CD4-positive, alpha-beta memory T cell (primary cell): ENCODE results near the gene RPS6KA1. TPM values are rescaled to one million over a fixed set of nuclear protein-coding genes. Genes with fewer than 3 reads are reported as not detected.
"Not testable (repeated sequence)": the region's sequence is repeated elsewhere in the genome, so short reads cannot be mapped to it uniquely, and the experiment has no call there.

Source experiments
- CTCF ChIA-PET: fragments of 350-600 bp; sonication (Branson Sonifier 250); formaldehyde crosslinking; loops from one replicate; lab custom pipeline; 2021; ENCODE audit warnings: inconsistent platforms; ENCODE audit not compliant: partially characterized antibody; lab: Charles Lee
- POLR2A ChIA-PET: fragments of 350-600 bp; sonication (Branson Sonifier 250); formaldehyde crosslinking; loops from one replicate; lab custom pipeline; 2021; ENCODE audit not compliant: partially characterized antibody; lab: Charles Lee
- DNase-seq, 5 donors: peaks; one replicate each; pipeline versions ENCODE4 v3.0.0 to v3.0.0-alpha.2; 2020 to 2022; ENCODE audit warnings: mixed read lengths in 1 of 5
- H3K27ac ChIP-seq: one replicate; pipeline ENCODE4 v1.7.0; 2013; ENCODE audit warnings: low read depth, low read length
- H3K27me3 ChIP-seq: 2 replicates; pipeline ENCODE4 v1.7.0; 2013; ENCODE audit warnings: mild to moderate bottlenecking, low read length, moderate library complexity; ENCODE audit not compliant: insufficient read depth
- H3K36me3 ChIP-seq: 2 replicates; pipeline ENCODE4 v1.7.0; 2013; ENCODE audit warnings: mild to moderate bottlenecking, low read length, moderate library complexity; ENCODE audit not compliant: insufficient read depth
- H3K4me1 ChIP-seq: 2 replicates; pipeline ENCODE4 v1.7.0; 2013; ENCODE audit warnings: mild to moderate bottlenecking, low read length, moderate library complexity; ENCODE audit not compliant: insufficient read depth
- H3K4me3 ChIP-seq, 2 donors: one replicate each; pipeline ENCODE4 v1.7.0; 2013; ENCODE audit warnings: low read length in 2 of 2, mild to moderate bottlenecking in 1 of 2
- H3K9me3 ChIP-seq, 2 donors: one replicate each; pipeline ENCODE4 v1.7.0; 2013; ENCODE audit warnings: low read length in 2 of 2, control low read depth in 1 of 2; ENCODE audit not compliant: control insufficient read depth in 1 of 2
- H3K27ac Mint-ChIP-seq, 7 donors: one replicate each; pipeline ENCODE4 v1.8.0; 2020 to 2021; ENCODE audit warnings: mixed read lengths in 7 of 7, mild to moderate bottlenecking in 6 of 7, inconsistent platforms in 3 of 7, moderate library complexity in 3 of 7
- H3K27me3 Mint-ChIP-seq, 2 donors: one replicate each; pipeline ENCODE4 v1.8.0; 2020 to 2021; ENCODE audit warnings: mixed read lengths in 2 of 2
- H3K36me3 Mint-ChIP-seq, 2 donors: one replicate each; pipeline ENCODE4 v1.8.0; 2020 to 2021; ENCODE audit warnings: mixed read lengths in 2 of 2, inconsistent platforms in 1 of 2, mild to moderate bottlenecking in 1 of 2
- H3K4me1 Mint-ChIP-seq, 4 donors: one replicate each; pipeline ENCODE4 v1.8.0; 2020 to 2021; ENCODE audit warnings: mixed read lengths in 4 of 4, mild to moderate bottlenecking in 1 of 4
- H3K4me3 Mint-ChIP-seq, 8 donors: one replicate each; pipeline ENCODE4 v1.8.0; 2020 to 2021; ENCODE audit warnings: mixed read lengths in 8 of 8, mild to moderate bottlenecking in 7 of 8, moderate library complexity in 6 of 8, inconsistent platforms in 3 of 8
- H3K9me3 Mint-ChIP-seq, 8 donors: one replicate each; pipeline ENCODE4 v1.8.0; 2020 to 2021; ENCODE audit warnings: mixed read lengths in 8 of 8, mild to moderate bottlenecking in 5 of 8, inconsistent platforms in 3 of 8, moderate library complexity in 1 of 8
- intact Hi-C: fragments of 100-400 bp; cut with micrococcal nuclease; formaldehyde crosslinking; loops from one replicate; pipeline ENCODE4 v1.15.1; 2023
- polyA plus RNA-seq, 2 donors: library from polyadenylated mRNA; unstranded; fragments of 300-500 nt; fragmentation: Illumina TruSeq; gene quantifications; one replicate each; pipeline ENCODE4 v1.2.3, GENCODE V29; 2021
- total RNA-seq, 2 experiments: library from RNA; stranded (reverse); gene quantifications; one replicate each; pipeline ENCODE4 v1.2.3, GENCODE V29; 2021

The RPS6KA1 gene
- total and polyA plus RNA-seq, 4 experiments from 2014 or later = 106 to 215 (median 144) TPM

DNA sequence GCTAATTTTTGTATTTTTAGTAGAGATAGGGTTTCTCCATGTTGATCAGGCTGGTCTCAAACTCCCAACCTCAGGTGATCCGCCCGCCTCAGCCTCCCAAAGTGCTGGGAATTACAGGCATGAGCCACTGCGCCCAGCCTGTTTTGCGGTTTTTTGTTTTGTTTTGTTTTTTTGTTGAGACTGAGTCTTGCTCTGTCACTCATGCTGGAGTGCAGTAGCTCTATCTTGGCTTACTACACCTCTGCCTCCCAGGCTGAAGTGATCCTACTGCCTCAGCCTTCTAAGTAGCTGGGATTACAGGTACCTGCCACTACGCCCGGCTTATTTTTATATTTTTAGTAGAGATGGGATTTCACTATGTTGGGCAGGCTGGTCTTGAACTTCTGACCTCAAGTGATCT, 65.0 kb downstream of the RPS6KA1 start:
- H3K27me3 Mint-ChIP-seq, DNase-seq, intact Hi-C loops, H3K4me1 ChIP-seq, H3K36me3 Mint-ChIP-seq, H3K4me1 Mint-ChIP-seq, H3K9me3 Mint-ChIP-seq, H3K27me3 ChIP-seq, H3K4me3 ChIP-seq, H3K27ac ChIP-seq, H3K4me3 Mint-ChIP-seq, H3K36me3 ChIP-seq, H3K9me3 ChIP-seq: not testable (repeated sequence)
- POLR2A ChIA-PET = interaction anchor here (1.0 kb wide), 1 partner anchor 13 kb away, joined by 3 read pairs; no protein-coding TSS in a partner anchor
- peak overlapping the region in 1 of 7 donors; percentile 15 for H3K27ac Mint-ChIP-seq
- CTCF ChIA-PET = interaction anchor here (0.8 to 1.4 kb wide), 6 partner anchors 55 to 217 kb away, joined by 3 to 6 read pairs (median 3); no protein-coding TSS in a partner anchor

DNA sequence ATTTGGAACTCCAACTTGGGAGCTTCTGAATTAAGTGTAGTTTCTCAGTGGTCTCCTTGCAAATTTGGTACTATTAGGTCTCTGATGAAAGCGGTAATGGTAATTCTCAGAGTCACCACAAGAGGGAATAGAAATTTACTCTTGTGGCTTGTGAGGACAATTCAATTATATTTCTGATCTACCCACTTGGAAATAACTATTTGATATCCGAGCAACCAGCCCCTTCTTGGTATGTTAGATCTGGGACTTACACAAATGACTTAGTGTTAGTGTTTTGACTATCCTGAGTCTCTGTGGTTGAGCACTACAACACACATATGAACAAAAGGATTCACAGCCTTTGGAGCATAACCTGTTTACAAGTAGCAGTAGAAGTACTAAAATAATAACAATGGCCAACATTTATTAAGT, 68.1 kb downstream of the RPS6KA1 start:
- Mint-ChIP-seq H3K4me1 (peaks cover 7 to 10% (median 8%) of the 10 kb centered on the region in 4 donors), H3K9me3 (no peaks in the 10 kb centered on the region), H3K4me3 (no peak overlapping the region), H3K36me3 (no peaks in the 10 kb centered on the region), H3K27ac (no peak overlapping the region), H3K27me3 (no peaks in the 10 kb centered on the region)
- ChIA-PET CTCF (interaction anchor here (1.3 to 11.0 kb wide), 13 partner anchors 13 to 281 kb away, joined by 3 to 352 read pairs (median 12); partner anchors contain the start of gene PIGV), POLR2A (interaction anchor here (0.6 to 10.6 kb wide), 2 partner anchors 98 to 192 kb away, joined by 3 to 104 read pairs; partner anchors contain the start of gene PIGV)
- peaks cover 10% of the 10 kb centered on the region for H3K4me1 ChIP-seq
- DNase-seq = peak in 4 of 5 donors; percentile 52 to 62 (median 56)
- H3K27ac ChIP-seq = no peak overlapping the region
- no peak overlapping the region for H3K4me3 ChIP-seq
- H3K36me3 ChIP-seq = no peaks in the 10 kb centered on the region
- no peaks in the 10 kb centered on the region for H3K27me3 ChIP-seq
- intact Hi-C loops = loop anchor here (1.0 kb wide), 2 partner anchors 192 to 281 kb away; no protein-coding TSS in a partner anchor
- H3K9me3 ChIP-seq = no peaks in the 10 kb centered on the region

DNA sequence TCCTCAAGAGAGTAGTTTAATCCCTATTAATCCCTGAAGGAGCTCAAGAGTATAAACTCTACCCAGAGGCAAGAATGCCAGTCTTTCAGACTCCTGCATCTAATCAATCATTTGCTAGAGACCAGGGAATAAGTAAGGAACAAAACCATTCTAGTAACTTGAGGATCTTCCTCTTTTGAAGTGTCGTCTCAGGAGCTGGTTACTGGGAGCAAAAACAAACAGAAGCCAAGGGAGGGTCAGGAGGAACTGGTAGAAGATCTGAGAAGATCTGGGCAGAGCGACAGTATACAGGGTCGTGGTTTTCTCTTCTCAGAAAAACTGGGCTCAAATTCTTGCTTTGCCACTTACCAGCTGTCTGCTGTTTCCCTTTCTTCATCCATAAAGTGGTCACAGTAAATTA, 69.3 kb downstream of the RPS6KA1 start:
- Mint-ChIP-seq H3K36me3 (no peaks in the 10 kb centered on the region), H3K4me3 (no peak overlapping the region), H3K27ac (no peak overlapping the region), H3K27me3 (no peaks in the 10 kb centered on the region), H3K9me3 (no peaks in the 10 kb centered on the region), H3K4me1 (peaks cover 7 to 10% (median 8%) of the 10 kb centered on the region in 4 donors)
- H3K4me1 ChIP-seq = peaks cover 11% of the 10 kb centered on the region
- no peak overlapping the region for H3K4me3 ChIP-seq
- POLR2A ChIA-PET = interaction anchor here (1.1 to 10.6 kb wide), 2 partner anchors 98 to 191 kb away, joined by 3 to 104 read pairs; partner anchors contain the start of gene PIGV
- DNase-seq = no peak
- H3K9me3 ChIP-seq = no peaks in the 10 kb centered on the region
- H3K36me3 ChIP-seq = no peaks in the 10 kb centered on the region
- H3K27me3 ChIP-seq = no peaks in the 10 kb centered on the region
- intact Hi-C loops = no loop called here
- CTCF ChIA-PET = interaction anchor here (0.7 to 11.0 kb wide), 23 partner anchors 9 to 1061 kb away, joined by 3 to 352 read pairs (median 5); partner anchors contain the start of gene PIGV
- no peak overlapping the region for H3K27ac ChIP-seq

DNA sequence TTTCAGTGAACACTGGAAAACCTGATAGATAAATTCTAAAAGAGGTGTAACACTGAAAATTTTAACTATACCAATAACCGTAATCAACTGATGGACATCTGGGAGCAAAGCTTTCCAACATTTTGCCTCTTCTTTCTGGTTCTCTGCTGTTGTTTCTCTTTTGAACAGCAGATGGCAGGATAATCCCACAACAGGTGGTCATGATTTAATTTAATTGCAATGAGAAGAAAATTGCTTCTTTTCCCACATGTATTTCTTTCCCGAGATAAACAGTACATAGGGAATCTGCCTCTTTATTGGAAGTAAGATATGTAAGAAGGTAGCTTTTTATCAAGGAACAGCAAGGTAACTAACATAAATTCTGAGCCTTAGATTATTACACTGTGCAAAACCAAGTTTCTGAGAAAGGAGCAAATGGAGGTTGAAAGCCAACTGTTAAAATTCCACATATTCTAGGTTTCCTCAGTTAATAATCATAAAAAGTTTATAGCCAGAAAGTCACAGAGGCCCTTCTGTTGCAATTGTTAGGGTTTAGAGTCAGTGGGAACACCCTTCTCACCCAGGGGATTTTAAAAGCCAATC, 72.9 kb downstream of the RPS6KA1 start:
- Histone ChIP-seq H3K27ac (no peak overlapping the region), H3K9me3 (no peaks in the 10 kb centered on the region), H3K36me3 (no peaks in the 10 kb centered on the region), H3K27me3 (no peaks in the 10 kb centered on the region), H3K4me3 (no peak overlapping the region), H3K4me1 (peaks cover 10% of the 10 kb centered on the region)
- peak; percentile 52 to 72 (median 70) for DNase-seq
- H3K27ac Mint-ChIP-seq = peak overlapping the region in 1 of 7 donors; percentile 35
- no peaks in the 10 kb centered on the region for H3K36me3 Mint-ChIP-seq
- H3K27me3 Mint-ChIP-seq = no peaks in the 10 kb centered on the region
- H3K4me3 Mint-ChIP-seq = no peak overlapping the region
- ChIA-PET POLR2A (interaction anchor here (0.7 to 10.6 kb wide), 12 partner anchors 16 to 231 kb away, joined by 3 to 104 read pairs (median 4); partner anchors contain the start of gene PIGV), CTCF (interaction anchor here (0.7 to 11.0 kb wide), 55 partner anchors 8 to 575 kb away, joined by 3 to 352 read pairs (median 5); partner anchors contain the start of genes GPN2 and PIGV)
- H3K4me1 Mint-ChIP-seq = peaks cover 6 to 9% (median 7%) of the 10 kb centered on the region in 4 donors
- intact Hi-C loops = loop anchor here (1.0 to 5.0 kb wide), 6 partner anchors 75 to 276 kb away; no protein-coding TSS in a partner anchor
- H3K9me3 Mint-ChIP-seq = no peaks in the 10 kb centered on the region

DNA sequence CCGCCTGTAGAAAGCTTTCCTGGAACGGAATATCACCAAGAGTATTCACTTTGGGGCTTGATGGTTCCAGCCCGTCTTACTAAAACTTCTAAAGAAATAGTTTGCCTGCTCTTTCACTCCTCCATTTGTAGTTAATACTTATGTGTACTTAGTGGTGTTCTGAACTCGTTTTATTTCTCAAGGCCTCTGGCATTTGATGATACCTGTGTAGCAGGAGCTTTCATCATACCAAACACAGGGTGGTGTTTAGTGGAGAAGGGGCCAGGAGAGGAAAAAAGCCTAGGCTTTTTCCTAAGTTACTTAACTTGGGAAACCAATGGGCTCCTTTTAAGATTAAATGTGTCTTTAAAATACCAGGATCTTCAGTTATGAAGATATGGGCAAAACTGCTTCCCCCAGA, 74.3 kb downstream of the RPS6KA1 start:
- POLR2A ChIA-PET = interaction anchor here (1.0 to 10.6 kb wide), 3 partner anchors 88 to 197 kb away, joined by 3 to 104 read pairs (median 21); partner anchors contain the start of gene PIGV

DNA sequence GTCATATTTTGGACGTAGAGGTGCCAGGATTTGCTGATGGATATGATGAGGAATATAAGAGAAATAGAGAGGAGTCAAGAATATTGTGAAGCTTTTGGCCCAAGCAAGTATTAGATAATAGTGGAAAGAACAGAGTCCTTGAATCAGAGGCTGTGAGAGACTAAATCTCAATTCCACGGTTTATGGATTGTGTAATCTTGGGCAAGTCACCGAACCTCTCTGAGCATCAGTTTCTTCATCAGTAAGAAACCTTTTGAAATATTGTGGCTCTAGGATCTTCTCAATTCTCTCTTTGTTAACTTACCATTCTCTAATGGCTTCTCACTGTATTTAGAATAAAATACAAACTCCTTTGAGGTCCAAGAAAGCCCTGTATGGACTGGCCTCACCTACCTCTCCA, 77.6 kb downstream of the RPS6KA1 start:
- no peak for DNase-seq
- CTCF ChIA-PET = interaction anchor here (1.2 to 11.0 kb wide), 3 partner anchors 70 to 204 kb away, joined by 3 to 352 read pairs (median 8); partner anchors contain the start of gene PIGV

More for the DNA sequence above, 74.3 kb downstream of the RPS6KA1 start:
- Histone ChIP-seq H3K4me3 (no peak overlapping the region), H3K9me3 (no peaks in the 10 kb centered on the region), H3K27ac (no peak overlapping the region), H3K4me1 (peaks cover 7% of the 10 kb centered on the region), H3K36me3 (no peaks in the 10 kb centered on the region), H3K27me3 (no peaks in the 10 kb centered on the region)
- no peak overlapping the region for H3K4me3 Mint-ChIP-seq
- DNase-seq = no peak
- CTCF ChIA-PET = interaction anchor here (0.6 to 11.0 kb wide), 16 partner anchors 10 to 277 kb away, joined by 3 to 352 read pairs (median 7); partner anchors contain the start of gene PIGV
- intact Hi-C loops = loop anchor here (5.0 kb wide), 1 partner anchor 88 kb away; no protein-coding TSS in a partner anchor
- H3K4me1 Mint-ChIP-seq = peaks cover 3 to 5% (median 4%) of the 10 kb centered on the region in 4 donors
- H3K36me3 Mint-ChIP-seq = no peaks in the 10 kb centered on the region
- peaks cover 0 to under 1% of the 10 kb centered on the region in 2 donors for H3K27me3 Mint-ChIP-seq
- no peak overlapping the region for H3K27ac Mint-ChIP-seq
- no peaks in the 10 kb centered on the region for H3K9me3 Mint-ChIP-seq

More for the DNA sequence above, 77.6 kb downstream of the RPS6KA1 start:
- Mint-ChIP-seq H3K36me3 (no peaks in the 10 kb centered on the region), H3K9me3 (no peaks in the 10 kb centered on the region), H3K27me3 (peaks cover 1 to 3% of the 10 kb centered on the region in 2 donors), H3K4me1 (peaks cover 3 to 5% (median 4%) of the 10 kb centered on the region in 4 donors), H3K4me3 (no peak overlapping the region), H3K27ac (peak overlapping the region in 1 of 7 donors; percentile 46)
- no peaks in the 10 kb centered on the region for H3K36me3 ChIP-seq
- H3K27me3 ChIP-seq = no peaks in the 10 kb centered on the region
- no peak overlapping the region for H3K27ac ChIP-seq
- intact Hi-C loops = no loop called here
- H3K4me3 ChIP-seq = no peak overlapping the region
- peaks cover 6% of the 10 kb centered on the region for H3K4me1 ChIP-seq
- H3K9me3 ChIP-seq = no peaks in the 10 kb centered on the region
- POLR2A ChIA-PET = interaction anchor here (10.6 kb wide), 1 partner anchor 182 kb away, joined by 104 read pairs; the partner anchor contains the start of gene PIGV
